SJSA1 (cell line): ENCODE data around the gene TESK2. TPM values are rescaled to one million over a fixed set of nuclear protein-coding genes. Genes with fewer than 3 reads are reported as not detected.
A peak's percentile ranks its signal among the peaks of the same experiment; 100 is the strongest.

Experiments
- DNase-seq, 2 experiments: peaks; one replicate each; pipeline ENCODE4 v3.0.0-alpha.2; 2015 to 2020; ENCODE audit warnings: low spot score in 2 of 2, low read depth in 1 of 2
- H3K27ac ChIP-seq: fragments of 250-450 bp; sonication (Bioruptor Pico); 2 replicates; pipeline ENCODE4 v1.5.1; 2020; ENCODE audit warnings: mild to moderate bottlenecking, moderate library complexity
- H3K27me3 ChIP-seq: fragments of 250-450 bp; sonication (Bioruptor Pico); replicated peaks from 2 replicates; pipeline ENCODE4 v1.5.1; 2020; ENCODE audit warnings: mild to moderate bottlenecking, moderate library complexity
- H3K36me3 ChIP-seq: fragments of 250-450 bp; sonication (Bioruptor Pico); 2 replicates; pipeline ENCODE4 v1.5.1; 2020; ENCODE audit warnings: mild to moderate bottlenecking
- H3K4me1 ChIP-seq: fragments of 250-450 bp; sonication (Bioruptor Pico); replicated peaks from 2 replicates; pipeline ENCODE4 v1.6.1; 2021; ENCODE audit warnings: mild to moderate bottlenecking
- H3K4me3 ChIP-seq: fragments of 250-450 bp; sonication (Bioruptor Pico); 2 replicates; pipeline ENCODE4 v1.5.1; 2020; ENCODE audit warnings: mild to moderate bottlenecking
- H3K9me3 ChIP-seq: fragments of 250-450 bp; sonication (Bioruptor Pico); replicated peaks from 2 replicates; pipeline ENCODE4 v1.5.1; 2020; ENCODE audit warnings: mild to moderate bottlenecking
- total RNA-seq: library from RNA; depleted of rRNA; stranded (reverse); fragments of >200 nt; shearing (Covaris generic); gene quantifications from 2 replicates; pipeline ENCODE4 v1.2.3, GENCODE V29; 2014

The TESK2 gene
- total RNA-seq, 1 experiment from 2014 or later = 2.0 TPM

GRCh38 chr1:45334308-45335245 is 156.4 kb downstream of the TESK2 start:
- Histone ChIP-seq H3K27me3 (no peaks in the 10 kb centered on the region), H3K27ac (no peak overlapping the region), H3K4me3 (no peak overlapping the region), H3K4me1 (peaks cover 10% of the 10 kb centered on the region), H3K9me3 (no peaks in the 10 kb centered on the region), H3K36me3 (peaks cover 36% of the 10 kb centered on the region)
- no peak for DNase-seq

- no peaks in the 10 kb centered on the region for H3K4me1 ChIP-seq
- H3K4me3 ChIP-seq = no peak overlapping the region
- DNase-seq = no peak
- H3K9me3 ChIP-seq = no peaks in the 10 kb centered on the region
- no peak overlapping the region for H3K27ac ChIP-seq
- H3K27me3 ChIP-seq = no peaks in the 10 kb centered on the region
- H3K36me3 ChIP-seq = peaks cover 33% of the 10 kb centered on the region
These were observed 158.6 kb downstream of the TESK2 start for GRCh38 chr1:45332346-45332720.

GRCh38 chr1:45331436-45332345 is 159.3 kb downstream of the TESK2 start:
- DNase-seq = no peak

GRCh38 chr1:45329445-45329844 is 161.5 kb downstream of the TESK2 start:
- Histone ChIP-seq H3K9me3 (no peaks in the 10 kb centered on the region), H3K4me1 (peaks cover 9% of the 10 kb centered on the region), H3K27me3 (no peaks in the 10 kb centered on the region), H3K36me3 (peaks cover 37% of the 10 kb centered on the region), H3K4me3 (no peak overlapping the region), H3K27ac (no peak overlapping the region)
- DNase-seq = no peak

More at GRCh38 chr1:45331436-45332345, 159.3 kb downstream of the TESK2 start:
- peaks cover 6% of the 10 kb centered on the region for H3K4me1 ChIP-seq
- H3K27ac ChIP-seq = no peak overlapping the region
- no peaks in the 10 kb centered on the region for H3K9me3 ChIP-seq
- no peaks in the 10 kb centered on the region for H3K27me3 ChIP-seq
- no peak overlapping the region for H3K4me3 ChIP-seq
- peaks cover 37% of the 10 kb centered on the region for H3K36me3 ChIP-seq

- H3K36me3 ChIP-seq = peaks cover 33% of the 10 kb centered on the region
- no peaks in the 10 kb centered on the region for H3K27me3 ChIP-seq
- H3K27ac ChIP-seq = no peak overlapping the region
- peaks cover 9% of the 10 kb centered on the region for H3K4me1 ChIP-seq
- no peak for DNase-seq
- no peaks in the 10 kb centered on the region for H3K9me3 ChIP-seq
- H3K4me3 ChIP-seq = no peak overlapping the region
These were observed 162.3 kb downstream of the TESK2 start for GRCh38 chr1:45328680-45329079.

- Histone ChIP-seq H3K27me3 (no peaks in the 10 kb centered on the region), H3K4me1 (peaks cover 9% of the 10 kb centered on the region), H3K9me3 (no peaks in the 10 kb centered on the region), H3K36me3 (peaks cover 25% of the 10 kb centered on the region), H3K27ac (no peak overlapping the region), H3K4me3 (no peak overlapping the region)
- no peak for DNase-seq
These were observed 163.1 kb downstream of the TESK2 start for GRCh38 chr1:45327644-45328515.

GRCh38 chr1:45326627-45327623 is 164.0 kb downstream of the TESK2 start, which contains the start of gene HPDL:
HPDL (plus strand) TSS chr1:45326895; CDS start chr1:45327149, 254 bp downstream.
- Histone ChIP-seq H3K27me3 (no peaks in the 10 kb centered on the region), H3K27ac (no peak within 1 kb of the TSS), H3K4me1 (peaks cover 9% of the 10 kb centered on the region), H3K4me3 (peak within 1 kb of the TSS; percentile 26), H3K36me3 (peaks cover 17% of the 10 kb centered on the region), H3K9me3 (no peaks in the 10 kb centered on the region)
- DNase-seq = peak; percentile 40 to 63

- H3K4me1 ChIP-seq = peaks cover 9% of the 10 kb centered on the region
- H3K36me3 ChIP-seq = peaks cover 9% of the 10 kb centered on the region
- H3K4me3 ChIP-seq = no peak overlapping the region
- no peak overlapping the region for H3K27ac ChIP-seq
- 0 out of 2 replicates have a peak, but pooled peaks cover 2% of the 10 kb centered on the region for H3K27me3 ChIP-seq
- DNase-seq = peak in 1 of 2 experiments; percentile 11
- no peaks in the 10 kb centered on the region for H3K9me3 ChIP-seq
These were observed 165.0 kb downstream of the TESK2 start for GRCh38 chr1:45325851-45326506.

GRCh38 chr1:45322486-45323040 is 168.4 kb downstream of the TESK2 start:
- no peak overlapping the region for H3K27ac ChIP-seq
- DNase-seq = no peak
- no peak overlapping the region for H3K4me3 ChIP-seq
- 0 out of 2 replicates have a peak, but pooled peaks cover 4% of the 10 kb centered on the region for H3K27me3 ChIP-seq
- H3K36me3 ChIP-seq = peaks cover 6% of the 10 kb centered on the region; the same call in 1 of the 2 replicates
- H3K4me1 ChIP-seq = peaks cover 9% of the 10 kb centered on the region
- H3K9me3 ChIP-seq = no peaks in the 10 kb centered on the region

GRCh38 chr1:45321444-45321843 is 169.5 kb downstream of the TESK2 start:
- Histone ChIP-seq H3K4me1 (peaks cover under 1% of the 10 kb centered on the region), H3K27ac (no peak overlapping the region)

GRCh38 chr1:45319761-45320160 is 171.2 kb downstream of the TESK2 start:
- Histone ChIP-seq H3K36me3 (no peaks in the 10 kb centered on the region), H3K4me1 (no peaks in the 10 kb centered on the region), H3K27ac (no peak overlapping the region), H3K27me3 (0 out of 2 replicates have a peak, but pooled peaks cover 4% of the 10 kb centered on the region), H3K9me3 (no peaks in the 10 kb centered on the region), H3K4me3 (no peak overlapping the region)
- no peak for DNase-seq

More at GRCh38 chr1:45321444-45321843, 169.5 kb downstream of the TESK2 start:
- Histone ChIP-seq H3K4me3 (no peak overlapping the region), H3K36me3 (no peaks in the 10 kb centered on the region), H3K9me3 (no peaks in the 10 kb centered on the region), H3K27me3 (0 out of 2 replicates have a peak, but pooled peaks cover 4% of the 10 kb centered on the region)
- no peak for DNase-seq
